ENCODE measurements around the gene SUCLG2.

The SUCLG2 gene

GRCh38 chr3:67567893-67568292, 86.5 kb downstream of the SUCLG2 start:
- TF ChIP-seq EZH2 (optimal IDR thresholded peaks at IDR 0.05; ENCODE audit: low read depth, low read length) (no peak), CTCF (IDR thresholded peaks at IDR 0.05; ENCODE audit: low read length) (no peak), EZH2phosphoT487 (IDR thresholded peaks at IDR 0.05; ENCODE audit: low read length) (no peak)
- Histone ChIP-seq H3K9me3 (replicated peaks; ENCODE audit: insufficient read depth, low read length) (no peaks in the 10 kb centered on the region), H3F3A (ENCODE audit: insufficient read depth, low read length) (no peaks in the 10 kb centered on the region), H3K79me2 (ENCODE audit: low read length) (no peaks in the 10 kb centered on the region), H2AFZ (ENCODE audit: low read length) (no peak overlapping the region), H3K9ac (ENCODE audit: low read length) (no peak overlapping the region), H3K36me3 (replicated peaks; ENCODE audit: insufficient read depth, low read length) (no peaks in the 10 kb centered on the region), H3K4me3 (ENCODE audit: low read length) (no peak overlapping the region), H3K4me1 (ENCODE audit: low read length) (no peaks in the 10 kb centered on the region), H3K27ac (ENCODE audit: low read length) (no peak overlapping the region), H3K27me3 (replicated peaks; ENCODE audit: insufficient read depth, low read length) (no peaks in the 10 kb centered on the region), H4K20me1 (ENCODE audit: insufficient read depth, low read length) (no peaks in the 10 kb centered on the region), H3K9me2 (replicated peaks; ENCODE audit: insufficient read depth, low read length) (no peaks in the 10 kb centered on the region), H3K4me2 (ENCODE audit: low read depth, low read length) (no peak overlapping the region)
- DNase-seq = no peak

- no peaks in the 10 kb centered on the region for H3K27me3 ChIP-seq (replicated peaks; ENCODE audit: insufficient read depth, low read length)
- H3K9me3 ChIP-seq (replicated peaks; ENCODE audit: insufficient read depth, low read length) = no peaks in the 10 kb centered on the region
- H3K4me2 ChIP-seq (ENCODE audit: low read depth, low read length) = no peak overlapping the region
- H3K4me3 ChIP-seq (ENCODE audit: low read length) = no peak overlapping the region
- no peaks in the 10 kb centered on the region for H3K4me1 ChIP-seq (ENCODE audit: low read length)
- no peaks in the 10 kb centered on the region for H3K9me2 ChIP-seq (replicated peaks; ENCODE audit: insufficient read depth, low read length)
- no peak overlapping the region for H2AFZ ChIP-seq (ENCODE audit: low read length)
- H3K79me2 ChIP-seq (ENCODE audit: low read length) = no peaks in the 10 kb centered on the region
- DNase-seq = no peak
- H3F3A ChIP-seq (ENCODE audit: insufficient read depth, low read length) = no peaks in the 10 kb centered on the region
- no peak overlapping the region for H3K27ac ChIP-seq (ENCODE audit: low read length)
- no peaks in the 10 kb centered on the region for H4K20me1 ChIP-seq (ENCODE audit: insufficient read depth, low read length)
- no peak overlapping the region for H3K9ac ChIP-seq (ENCODE audit: low read length)
- TF ChIP-seq EZH2phosphoT487 (IDR thresholded peaks at IDR 0.05; ENCODE audit: low read length) (no peak), CTCF (IDR thresholded peaks at IDR 0.05; ENCODE audit: low read length) (no peak), EZH2 (optimal IDR thresholded peaks at IDR 0.05; ENCODE audit: low read depth, low read length) (no peak)
- H3K36me3 ChIP-seq (replicated peaks; ENCODE audit: insufficient read depth, low read length) = no peaks in the 10 kb centered on the region
Measured at GRCh38 chr3:67564973-67565372, 89.4 kb downstream of the SUCLG2 start.

- Histone ChIP-seq H3K4me2 (ENCODE audit: low read depth, low read length) (no peak overlapping the region), H3K9me3 (replicated peaks; ENCODE audit: insufficient read depth, low read length) (no peaks in the 10 kb centered on the region), H3K9me2 (replicated peaks; ENCODE audit: insufficient read depth, low read length) (no peaks in the 10 kb centered on the region), H3K4me1 (ENCODE audit: low read length) (no peaks in the 10 kb centered on the region), H3K79me2 (ENCODE audit: low read length) (no peaks in the 10 kb centered on the region), H2AFZ (ENCODE audit: low read length) (no peak overlapping the region), H3K27me3 (replicated peaks; ENCODE audit: insufficient read depth, low read length) (no peaks in the 10 kb centered on the region), H4K20me1 (ENCODE audit: insufficient read depth, low read length) (no peaks in the 10 kb centered on the region), H3K9ac (ENCODE audit: low read length) (no peak overlapping the region), H3K36me3 (replicated peaks; ENCODE audit: insufficient read depth, low read length) (no peaks in the 10 kb centered on the region), H3K27ac (ENCODE audit: low read length) (no peak overlapping the region), H3F3A (ENCODE audit: insufficient read depth, low read length) (no peaks in the 10 kb centered on the region), H3K4me3 (ENCODE audit: low read length) (no peak overlapping the region)
- no peak for TF ChIP-seq EZH2 (optimal IDR thresholded peaks at IDR 0.05; ENCODE audit: low read depth, low read length)
- TF ChIP-seq CTCF (IDR thresholded peaks at IDR 0.05; ENCODE audit: low read length) = no peak
- TF ChIP-seq EZH2phosphoT487 (IDR thresholded peaks at IDR 0.05; ENCODE audit: low read length) = no peak
- DNase-seq = no peak
Measured at GRCh38 chr3:67564008-67564407, 90.4 kb downstream of the SUCLG2 start.

Measured in MM.1S (cell line).